ENCODE measurements around the gene GAB2. TPM values are rescaled to one million over a fixed set of nuclear protein-coding genes. Genes with fewer than 3 reads are reported as not detected.

Gene GAB2
- total RNA-seq, 2 experiments from 2014 or later: 1.4 to 1.8 TPM

DNA sequence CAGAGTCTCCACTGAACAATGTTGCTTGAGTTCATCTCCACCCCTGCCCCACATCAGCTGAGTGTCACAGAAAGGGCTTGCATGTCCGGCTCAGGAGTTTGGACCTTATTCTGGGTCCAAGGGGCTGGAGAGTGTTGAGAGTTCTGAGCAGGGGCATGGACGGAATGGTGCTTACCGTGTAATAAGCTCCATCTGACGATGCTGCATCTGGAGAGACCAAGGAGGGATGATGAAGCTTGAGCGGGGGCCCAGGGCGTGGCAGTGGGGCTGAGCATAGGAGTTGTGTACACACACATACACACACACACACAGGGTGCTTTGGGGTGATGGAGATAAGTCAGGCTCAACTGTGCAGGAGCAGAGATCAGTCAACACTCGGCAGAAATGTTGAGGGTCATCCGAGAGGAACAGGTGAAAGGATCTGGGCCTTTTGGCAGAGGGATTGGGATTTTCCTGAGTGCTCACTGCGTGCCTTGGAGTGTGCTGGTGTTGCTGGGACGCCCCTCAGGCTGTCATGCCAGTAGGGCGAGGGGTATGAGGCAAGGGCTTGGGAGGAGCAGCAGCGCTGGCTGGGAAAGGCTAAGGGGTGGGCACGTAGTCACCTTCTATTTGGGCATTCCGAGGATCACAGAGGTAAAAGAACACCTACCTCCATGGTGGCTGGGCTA is 226.6 kb downstream of the GAB2 start:
- CTCF ChIA-PET: interaction anchor here (1.3 kb wide), 1 partner anchor 145 kb away, joined by 4 read pairs; no protein-coding TSS in a partner anchor
- no peak overlapping the region for H3K4me3 Mint-ChIP-seq
- no peak for ATAC-seq

DNA sequence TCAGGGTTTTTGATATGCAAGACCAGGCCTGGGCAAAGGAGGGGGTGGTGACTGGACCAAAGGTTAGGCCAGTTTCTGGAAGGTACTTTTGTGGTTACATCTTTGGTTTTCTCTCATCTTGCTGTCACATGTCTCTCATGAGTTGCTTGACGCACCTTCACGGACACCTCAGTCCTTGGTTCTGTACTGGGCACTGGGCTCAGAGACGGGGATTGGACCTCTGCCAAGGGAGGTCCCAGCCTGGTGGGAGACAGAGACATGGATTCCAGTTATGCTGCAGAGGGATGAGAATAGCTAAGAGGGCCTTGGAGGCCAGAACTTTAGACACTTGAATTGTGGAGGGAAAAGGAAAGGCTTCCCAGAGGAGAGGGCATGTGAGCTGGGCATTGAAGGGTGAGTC is 227.2 kb downstream of the GAB2 start:
- DNase-seq: no peak
- ChIA-PET POLR2A (interaction anchor here (0.8 to 4.1 kb wide), 3 partner anchors 11 to 228 kb away, joined by 4 to 34 read pairs (median 4); partner anchors contain the start of genes ALG8 and GAB2), CTCF (interaction anchor here (1.3 to 1.6 kb wide), 2 partner anchors 145 to 375 kb away, joined by 4 read pairs; no protein-coding TSS in a partner anchor)
- Mint-ChIP-seq H3K9me3 (no peaks in the 10 kb centered on the region), H3K4me3 (peak overlapping the region; percentile 95), H3K36me3 (ENCODE audit: low read depth) (peaks cover 7% of the 10 kb centered on the region), H3K27ac (no peak overlapping the region), H3K27me3 (no peaks in the 10 kb centered on the region), H3K4me1 (ENCODE audit: low read depth) (peaks cover 55% of the 10 kb centered on the region)
- ATAC-seq: no peak
- intact Hi-C loops (cut with micrococcal nuclease): no loop called here
- no peak for TF ChIP-seq CTCF (IDR thresholded peaks at IDR 0.05)

More for the DNA sequence above, 226.6 kb downstream of the GAB2 start:
- no peak for DNase-seq
- Mint-ChIP-seq H3K27me3 (no peaks in the 10 kb centered on the region), H3K36me3 (ENCODE audit: low read depth) (peaks cover 7% of the 10 kb centered on the region), H3K9me3 (no peaks in the 10 kb centered on the region), H3K27ac (no peak overlapping the region), H3K4me1 (ENCODE audit: low read depth) (peaks cover 51% of the 10 kb centered on the region)
- intact Hi-C loops (cut with micrococcal nuclease): no loop called here
- TF ChIP-seq CTCF (IDR thresholded peaks at IDR 0.05): no peak
- POLR2A ChIA-PET: interaction anchor here (0.8 to 4.1 kb wide), 2 partner anchors 11 to 52 kb away, joined by 4 to 34 read pairs; partner anchors contain the start of gene ALG8

DNA sequence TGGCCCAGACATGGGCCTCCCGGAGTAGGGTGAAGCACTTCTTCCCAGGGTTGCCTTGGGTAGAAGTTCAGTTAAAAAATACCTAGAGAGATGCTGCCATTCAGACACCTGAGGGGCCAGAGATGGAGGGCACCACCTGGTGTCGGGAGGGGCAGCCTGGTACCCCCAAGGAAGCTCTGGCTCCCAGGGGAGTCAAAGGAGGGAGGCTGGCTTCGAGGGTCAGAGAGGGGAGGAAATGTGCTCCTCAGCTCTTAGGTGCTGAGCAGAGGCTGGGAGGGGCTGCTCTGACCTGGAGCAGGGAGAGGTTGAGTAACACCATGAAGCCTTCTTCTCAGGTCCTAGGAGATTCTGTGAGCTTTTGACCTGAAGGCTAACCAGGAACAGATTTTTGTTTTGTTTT is 227.8 kb downstream of the GAB2 start:
- intact Hi-C loops (cut with micrococcal nuclease): loop anchor here (5.0 kb wide), 1 partner anchor 53 kb away; the partner anchor contains the start of gene ALG8
- POLR2A ChIA-PET: interaction anchor here (0.6 to 4.1 kb wide), 5 partner anchors 12 to 1232 kb away, joined by 3 to 34 read pairs (median 4); partner anchors contain the start of genes ALG8 and GAB2
- ATAC-seq (no peak), DNase-seq (no peak)
- TF ChIP-seq CTCF (IDR thresholded peaks at IDR 0.05): no peak
- CTCF ChIA-PET: interaction anchor here (0.9 to 1.6 kb wide), 5 partner anchors 38 to 375 kb away, joined by 3 to 4 read pairs (median 4); partner anchors contain the start of gene ALG8
- peak overlapping the region; percentile 69 for H3K27ac Mint-ChIP-seq
- peaks cover 7% of the 10 kb centered on the region for H3K36me3 Mint-ChIP-seq (ENCODE audit: low read depth)
- H3K4me3 Mint-ChIP-seq: peak overlapping the region; percentile 95
- no peaks in the 10 kb centered on the region for H3K27me3 Mint-ChIP-seq
- no peaks in the 10 kb centered on the region for H3K9me3 Mint-ChIP-seq
- peaks cover 56% of the 10 kb centered on the region for H3K4me1 Mint-ChIP-seq (ENCODE audit: low read depth)

DNA sequence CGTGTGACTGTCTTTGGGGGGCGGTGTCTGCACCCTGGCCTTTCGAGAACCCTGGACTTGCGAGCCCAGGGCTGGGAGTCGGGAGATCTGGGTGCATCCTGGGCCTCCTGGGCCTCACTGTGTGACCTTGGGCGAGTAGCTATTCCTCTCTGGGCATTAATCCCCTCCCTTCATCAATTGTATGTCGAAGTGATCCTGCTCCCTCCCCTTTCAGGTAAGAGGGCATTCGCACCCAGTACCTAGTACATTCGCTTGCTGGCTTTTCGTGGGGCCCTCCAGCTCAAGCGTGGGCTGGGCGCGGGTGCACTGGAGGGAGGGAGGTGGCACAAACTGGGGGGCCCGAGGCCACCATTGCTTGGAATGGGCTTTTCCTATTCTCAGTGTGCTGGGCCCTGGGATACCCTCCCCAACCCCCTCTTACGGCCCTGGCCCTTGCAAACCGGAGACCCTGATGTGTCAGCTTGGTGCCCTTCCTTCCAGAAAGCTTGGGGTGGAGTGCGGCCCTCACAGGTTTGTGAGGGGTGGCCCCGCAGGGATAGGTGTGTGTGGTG is 228.4 kb downstream of the GAB2 start:
- Mint-ChIP-seq H3K27me3 (no peaks in the 10 kb centered on the region), H3K27ac (peak overlapping the region; percentile 69), H3K4me3 (peak overlapping the region; percentile 95), H3K36me3 (ENCODE audit: low read depth) (peaks cover 7% of the 10 kb centered on the region), H3K9me3 (no peaks in the 10 kb centered on the region), H3K4me1 (ENCODE audit: low read depth) (peaks cover 51% of the 10 kb centered on the region)
- POLR2A ChIA-PET: interaction anchor here (0.6 to 4.1 kb wide), 7 partner anchors 13 to 1233 kb away, joined by 3 to 34 read pairs (median 3); partner anchors contain the start of gene GAB2
- no peak for ATAC-seq
- no peak for TF ChIP-seq CTCF (IDR thresholded peaks at IDR 0.05)
- DNase-seq: peak; percentile 18
- intact Hi-C loops (cut with micrococcal nuclease): loop anchor here (5.0 kb wide), 1 partner anchor 52 kb away; the partner anchor contains the start of gene ALG8
- CTCF ChIA-PET: interaction anchor here (0.9 to 1.6 kb wide), 5 partner anchors 39 to 376 kb away, joined by 3 to 4 read pairs (median 4); partner anchors contain the start of gene ALG8

All from activated CD8-positive, alpha-beta T cell treated with anti-CD3 and anti-CD28 coated beads for 36 hours (primary cell).